HL-60/S4 treated with retinoic acid at 250 ng/mL for 4 days and 3 days (cell line): ENCODE data around the gene PPP1R14B.

Source experiments
- in situ Hi-C: fragments of 300-500 bp; cut with MboI; formaldehyde crosslinking; loops from 2 replicates; pipeline ENCODE4 v1.7.0; 2022; ENCODE audit warnings: low sequenced_read_pairs

PPP1R14B gene

GRCh38 chr11:64281957-64282770, 35.4 kb upstream of the PPP1R14B start:
- in situ Hi-C loops = no loop called here

GRCh38 chr11:64278576-64279190, 31.9 kb upstream of the PPP1R14B start:
- in situ Hi-C loops = no loop called here

- in situ Hi-C loops = no loop called here
These were observed 30.1 kb upstream of the PPP1R14B start for GRCh38 chr11:64276653-64277431.

GRCh38 chr11:64275841-64276240, 29.1 kb upstream of the PPP1R14B start:
- in situ Hi-C loops = no loop called here

GRCh38 chr11:64275031-64275800, 28.5 kb upstream of the PPP1R14B start:
- in situ Hi-C loops = no loop called here

GRCh38 chr11:64269540-64270220, 22.9 kb upstream of the PPP1R14B start:
- in situ Hi-C loops = no loop called here

GRCh38 chr11:64268893-64269539, 22.3 kb upstream of the PPP1R14B start:
- in situ Hi-C loops = no loop called here

- in situ Hi-C loops = no loop called here
These were observed 21.5 kb upstream of the PPP1R14B start for GRCh38 chr11:64268025-64268892.

GRCh38 chr11:64267207-64267945, 20.6 kb upstream of the PPP1R14B start:
- in situ Hi-C loops = no loop called here

GRCh38 chr11:64266339-64266738, 19.6 kb upstream of the PPP1R14B start:
- in situ Hi-C loops = no loop called here

- in situ Hi-C loops = no loop called here
These were observed 18.7 kb upstream of the PPP1R14B start for GRCh38 chr11:64265176-64266160.

GRCh38 chr11:64264371-64264852, 17.7 kb upstream of the PPP1R14B start:
- in situ Hi-C loops = no loop called here

- in situ Hi-C loops = no loop called here
These were observed 17.2 kb upstream of the PPP1R14B start for GRCh38 chr11:64263947-64264317.

GRCh38 chr11:64263021-64263946, 16.5 kb upstream of the PPP1R14B start:
- in situ Hi-C loops = no loop called here

GRCh38 chr11:64262271-64263002, 15.7 kb upstream of the PPP1R14B start:
- in situ Hi-C loops = no loop called here
